Prostate gland (tissue), 2 donors: ENCODE results near the gene NPEPL1. TPM values are rescaled to one million over a fixed set of nuclear protein-coding genes. Genes with fewer than 3 reads are reported as not detected.

Experiments
- DNase-seq: peaks from one replicate; pipeline ENCODE4 v3.0.0-alpha.2; 2019; ENCODE audit warnings: low spot score
- H3K27ac ChIP-seq, 2 donors: fragments of 200-600 bp; sonication (generic); 2 replicates each; pipeline ENCODE4 v1.5.1; 2017 to 2019
- H3K27me3 ChIP-seq: fragments of 200-600 bp; sonication (generic); replicated peaks from 2 replicates; pipeline ENCODE4 v1.5.1; 2019; ENCODE audit not compliant: insufficient read depth
- H3K36me3 ChIP-seq, 2 donors: fragments of 200-600 bp; sonication (generic); 1 replicate in 1 of 2; 2 replicates in 1 of 2; pipeline versions ENCODE4 v1.5.1 to v1.8.1; 2017 to 2019
- H3K4me1 ChIP-seq: fragments of 200-600 bp; sonication (generic); replicated peaks from 2 replicates; pipeline ENCODE4 v1.5.1; 2019
- H3K4me3 ChIP-seq, 2 donors: fragments of 200-600 bp; sonication (generic); 2 replicates each; pipeline ENCODE4 v1.5.1; 2017 to 2019
- H3K9me3 ChIP-seq: fragments of 200-600 bp; sonication (generic); 2 replicates; pipeline ENCODE4 v1.5.1; 2017
- CTCF ChIP-seq, 4 experiments: fragments of 200-600 bp in 2 of 4; fragments of 450-650 bp in 2 of 4; sonication (generic) in 2 of 4; IDR thresholded peaks; 1 replicate in 3 of 4; 2 replicates in 1 of 4; pipeline ENCODE4 v1.5.1; 2016 to 2019; ENCODE audit warnings: antibody characterized with exemption in 4 of 4, mild to moderate bottlenecking in 2 of 4, moderate library complexity in 2 of 4
- POLR2A ChIP-seq: fragments of 450-650 bp; IDR thresholded peaks from one replicate; pipeline ENCODE4 v1.6.1; 2016; ENCODE audit warnings: antibody characterized with exemption, mild to moderate bottlenecking
- POLR2AphosphoS5 ChIP-seq: sonication (generic); formaldehyde crosslinking; IDR thresholded peaks from one replicate; pipeline ENCODE4 v1.6.1; 2017; ENCODE audit warnings: antibody characterized with exemption
- WGBS: methylation state at CpG from one replicate; pipeline ENCODE4 v1.1.5; 2018; 5-methylcytosine and 5-hydroxymethylcytosine counted together
- intact Hi-C: fragments of 100-400 bp; cut with DNase I; formaldehyde crosslinking; loops from one replicate; pipeline ENCODE4 v1.14.2; 2022
- total RNA-seq, 2 donors: library from RNA; depleted of rRNA; stranded (reverse); fragments of >200 nt; gene quantifications; one replicate each; pipeline ENCODE4 v1.1.0, GENCODE V29; 2016

The NPEPL1 gene
- total RNA-seq, 2 donors from 2014 or later, result 25.7 to 63.1 TPM

- Histone ChIP-seq H3K9me3 (no peaks in the 10 kb centered on the region), H3K36me3 (peaks cover 0 to 6% of the 10 kb centered on the region in 2 donors), H3K27ac (no peak overlapping the region), H3K4me1 (no peaks in the 10 kb centered on the region), H3K4me3 (no peak overlapping the region), H3K27me3 (no peaks in the 10 kb centered on the region)
- intact Hi-C loops, result no loop called here
- 78% methylated on average over 5 of the region's 5 CpGs for WGBS
- no peak for DNase-seq
- TF ChIP-seq POLR2A (no peak), CTCF (IDR thresholded peaks at IDR 0.05) (no peak)
Measured at GRCh38 chr20:58668901-58669286, 23.7 kb upstream of the NPEPL1 start.

GRCh38 chr20:58669287-58670006, 23.2 kb upstream of the NPEPL1 start:
- Histone ChIP-seq H3K27ac (no peak overlapping the region), H3K4me3 (no peak overlapping the region), H3K27me3 (no peaks in the 10 kb centered on the region), H3K4me1 (no peaks in the 10 kb centered on the region), H3K36me3 (peaks cover 0 to 6% of the 10 kb centered on the region in 2 donors), H3K9me3 (no peaks in the 10 kb centered on the region)
- intact Hi-C loops, result no loop called here
- TF ChIP-seq POLR2AphosphoS5 (no peak), CTCF (IDR thresholded peaks at IDR 0.05) (no peak), POLR2A (no peak)
- 47% methylated on average over 16 of the region's 16 CpGs for WGBS
- no peak for DNase-seq

- Histone ChIP-seq H3K4me1 (no peaks in the 10 kb centered on the region), H3K4me3 (no peak overlapping the region), H3K27ac (no peak overlapping the region), H3K9me3 (no peaks in the 10 kb centered on the region), H3K36me3 (peaks cover 0 to 6% of the 10 kb centered on the region in 2 donors), H3K27me3 (no peaks in the 10 kb centered on the region)
- no peak for DNase-seq
- intact Hi-C loops, result no loop called here
- TF ChIP-seq POLR2A, result no peak
- TF ChIP-seq CTCF (IDR thresholded peaks at IDR 0.05), result no peak
- TF ChIP-seq POLR2AphosphoS5, result no peak
- WGBS, result 94% methylated on average over 1 of the region's 1 CpG
Measured at GRCh38 chr20:58670102-58670501, 22.5 kb upstream of the NPEPL1 start.

- TF ChIP-seq POLR2A (no peak), CTCF (IDR thresholded peaks at IDR 0.05) (no peak), POLR2AphosphoS5 (no peak)
- WGBS, result 71% methylated on average over 4 of the region's 4 CpGs
- no peak overlapping the region for H3K27ac ChIP-seq
- intact Hi-C loops, result no loop called here
- no peak for DNase-seq
- H3K4me1 ChIP-seq, result no peaks in the 10 kb centered on the region
- peaks cover 3 to 7% of the 10 kb centered on the region in 2 donors for H3K36me3 ChIP-seq
- no peaks in the 10 kb centered on the region for H3K27me3 ChIP-seq
- no peaks in the 10 kb centered on the region for H3K9me3 ChIP-seq
- no peak overlapping the region for H3K4me3 ChIP-seq
Measured at GRCh38 chr20:58670659-58671058, 21.9 kb upstream of the NPEPL1 start.

GRCh38 chr20:58673119-58673518, 19.5 kb upstream of the NPEPL1 start:
- intact Hi-C loops, result no loop called here
- Histone ChIP-seq H3K4me1 (no peaks in the 10 kb centered on the region), H3K36me3 (peaks cover 3 to 11% of the 10 kb centered on the region in 2 donors), H3K9me3 (no peaks in the 10 kb centered on the region), H3K27ac (no peak overlapping the region), H3K27me3 (no peaks in the 10 kb centered on the region), H3K4me3 (no peak overlapping the region)
- TF ChIP-seq POLR2AphosphoS5, result no peak
- no peak for TF ChIP-seq CTCF (IDR thresholded peaks at IDR 0.05)
- TF ChIP-seq POLR2A, result no peak
- 94% methylated on average over 9 of the region's 9 CpGs for WGBS
- DNase-seq, result no peak
